ENCODE measurements around the gene SLC13A4.
A peak's percentile ranks its signal among the peaks of the same experiment; 100 is the strongest.
"Not testable (repeated sequence)": the region's sequence is repeated elsewhere in the genome, so short reads cannot be mapped to it uniquely, and the experiment has no call there.

The SLC13A4 gene

DNA sequence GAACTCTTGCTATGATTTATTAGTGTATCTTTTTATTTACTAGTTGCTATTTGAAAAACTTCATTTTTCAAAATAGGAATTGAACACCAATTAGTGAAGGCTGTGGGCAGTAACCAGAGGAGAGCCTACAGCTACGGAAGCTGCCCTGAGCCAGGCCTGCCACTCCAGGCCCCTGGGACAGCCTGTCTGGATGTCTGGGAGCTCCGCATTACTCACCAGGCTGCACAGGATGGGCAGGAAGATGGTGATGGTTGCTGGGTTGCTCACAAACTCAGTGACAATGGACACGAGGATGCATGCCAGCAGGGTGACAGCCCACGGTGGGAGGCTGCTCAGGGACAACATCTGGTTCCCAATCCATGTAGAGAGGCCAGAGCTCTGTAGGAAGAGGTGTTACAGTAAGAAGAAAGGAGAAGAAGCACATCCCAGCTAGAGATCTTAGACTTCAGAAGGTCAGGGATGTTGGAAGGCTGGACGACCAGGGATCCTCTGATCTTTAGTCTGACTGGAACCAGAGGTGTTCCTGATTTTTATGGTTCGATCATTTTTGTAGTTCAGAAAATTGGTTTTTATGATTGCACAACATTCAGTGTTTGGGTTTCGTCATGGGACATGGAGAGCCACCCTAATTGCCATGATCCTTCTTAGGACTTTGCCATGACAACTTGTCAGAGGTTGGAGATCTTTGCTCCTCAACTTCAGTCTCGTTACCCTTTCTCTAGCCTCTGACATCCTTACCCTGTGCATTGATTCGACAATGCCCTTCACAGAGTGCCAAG is 42.5 kb downstream of the SLC13A4 start:
- DNase-seq, result no peak

DNA sequence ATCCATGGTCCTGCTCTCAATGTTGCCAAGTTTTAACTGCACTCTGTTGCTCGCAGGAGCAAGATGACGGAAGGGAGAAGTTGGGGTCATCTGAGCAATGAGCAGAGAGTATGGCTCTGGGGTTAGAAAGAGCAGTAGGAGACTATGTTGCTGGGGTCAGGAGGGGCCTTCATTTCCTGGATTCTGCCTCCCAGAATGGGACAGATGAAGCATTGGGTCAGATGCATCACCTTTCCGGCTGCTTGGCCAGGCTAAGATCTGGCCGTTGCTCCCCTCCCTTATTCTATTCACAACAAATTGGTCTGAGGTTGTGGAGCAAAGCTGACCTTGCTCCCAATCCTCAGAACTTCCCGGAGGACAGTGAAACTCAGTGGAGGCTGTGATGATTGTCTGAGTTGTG is 43.3 kb downstream of the SLC13A4 start:
- no peak for DNase-seq

DNA sequence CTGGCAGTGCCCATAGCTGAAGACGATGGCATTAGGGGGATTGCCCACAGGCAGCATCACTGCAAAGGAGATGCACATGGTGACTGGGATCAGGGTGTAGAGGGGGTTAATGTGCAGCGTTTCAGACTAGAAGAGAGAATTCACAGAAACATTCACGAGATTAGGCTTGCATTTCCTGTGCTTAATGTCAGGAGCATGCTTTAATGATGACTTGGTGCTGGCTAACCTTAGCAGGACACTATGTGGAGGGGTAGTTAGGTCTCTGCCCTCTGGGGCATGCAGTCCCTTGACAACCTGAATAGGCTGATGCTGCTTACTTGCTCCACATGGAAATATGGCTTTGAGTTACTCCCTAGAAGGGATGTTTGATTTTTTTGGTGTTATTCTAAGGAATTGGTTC is 43.9 kb downstream of the SLC13A4 start:
- no peak for DNase-seq

DNA sequence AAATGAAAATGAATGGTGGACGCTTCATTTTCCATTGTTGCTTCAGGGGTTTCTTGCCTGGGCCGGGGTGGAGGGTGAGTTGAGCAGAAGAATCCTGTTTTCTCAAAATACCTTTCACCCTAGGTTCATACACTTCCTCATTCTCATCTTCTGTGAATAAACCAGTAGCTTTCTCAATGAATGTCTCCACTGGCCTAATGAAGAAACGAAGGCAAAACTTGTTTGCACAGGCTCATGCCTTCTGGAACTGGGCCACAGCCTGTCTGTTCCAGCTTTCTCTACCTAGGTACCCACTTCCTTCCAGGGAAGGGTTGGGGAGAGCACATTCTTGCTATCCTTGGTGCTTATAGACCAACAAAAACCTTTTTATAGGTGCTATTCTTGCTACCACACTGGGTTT is 44.4 kb downstream of the SLC13A4 start:
- no peak for DNase-seq

DNA sequence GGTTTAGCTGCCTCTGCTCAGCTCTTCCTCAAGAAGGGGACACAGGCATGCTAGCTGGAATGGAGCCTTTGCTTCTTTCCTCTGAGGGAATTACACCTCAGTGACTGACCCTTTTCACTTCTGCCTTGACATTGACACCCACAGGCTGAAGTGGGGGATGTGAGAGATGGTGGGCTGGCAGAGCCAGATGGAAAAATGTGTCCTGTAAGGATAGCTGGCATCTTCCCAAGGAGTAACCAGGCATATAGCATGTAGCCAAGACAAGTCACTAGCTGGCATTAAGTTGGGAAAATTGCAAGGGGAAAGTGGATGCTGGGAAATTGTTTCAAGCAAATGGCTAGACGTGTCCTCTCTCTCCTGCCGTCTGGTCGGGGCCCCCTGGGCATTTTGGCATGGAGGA is 45.8 kb downstream of the SLC13A4 start:
- DNase-seq, result no peak

DNA sequence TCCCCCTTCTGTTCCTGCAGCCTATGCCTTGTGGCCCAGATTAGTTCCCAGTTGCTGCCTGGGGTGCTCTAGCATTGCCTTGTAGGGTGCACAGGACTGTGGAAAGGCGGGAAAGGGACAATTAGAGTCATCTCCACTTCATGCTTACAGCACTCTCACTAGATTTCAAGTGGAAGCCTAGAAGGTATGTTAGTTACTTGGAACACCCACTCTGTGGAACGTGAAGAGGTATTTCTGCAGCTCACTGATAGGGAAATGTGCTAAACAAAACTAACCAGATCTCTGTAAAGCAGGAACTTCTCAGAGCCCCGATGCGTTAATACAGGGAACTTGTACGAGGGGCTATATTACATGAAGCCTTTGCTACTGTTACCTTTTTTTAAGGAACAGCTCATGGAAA is 46.2 kb downstream of the SLC13A4 start:
- DNase-seq, result no peak

DNA sequence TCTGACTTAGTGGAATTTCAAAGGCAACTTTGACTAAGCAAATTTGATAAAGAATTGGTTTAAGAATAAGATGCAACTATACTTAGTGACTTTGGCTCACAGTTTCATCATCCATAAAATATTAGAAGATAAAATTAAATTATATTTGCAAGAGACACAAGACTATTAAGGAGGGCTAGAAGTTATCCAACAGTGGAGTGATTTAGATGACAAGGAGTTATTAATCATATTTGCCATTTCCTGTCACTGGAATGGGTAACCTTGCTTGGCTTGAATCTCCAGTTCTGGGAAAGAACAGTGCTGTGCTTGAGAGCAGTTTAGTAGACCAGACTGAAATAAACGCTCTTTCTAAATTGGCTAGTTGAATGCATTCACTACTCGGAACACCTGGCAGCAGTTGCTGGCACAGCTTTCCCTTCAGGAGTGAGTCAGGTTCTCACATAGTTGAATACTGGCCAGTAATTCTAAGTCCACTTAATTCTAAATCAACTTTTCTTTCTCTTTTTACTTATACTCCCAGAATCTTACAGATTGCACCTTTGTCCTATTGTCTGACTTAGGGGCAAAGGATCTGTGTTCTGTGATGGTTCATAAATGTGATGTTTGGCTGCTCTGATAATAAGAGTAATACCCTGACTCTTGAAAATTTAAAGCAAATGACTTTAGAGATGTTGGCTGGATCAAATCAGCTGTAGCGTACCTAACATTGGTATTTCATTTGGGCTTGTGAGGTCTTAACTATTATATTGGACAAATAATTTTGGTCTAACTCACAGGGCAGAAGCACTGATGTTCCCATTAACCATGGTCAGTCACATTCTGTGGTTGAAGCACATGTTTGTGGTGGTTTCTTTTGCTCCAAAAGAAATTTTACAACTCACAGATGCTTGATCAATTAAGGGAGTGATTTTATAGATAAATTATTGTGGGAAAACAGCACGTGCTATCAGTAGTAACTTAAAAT is 49.1 kb downstream of the SLC13A4 start:
- peak; percentile 80 for DNase-seq

DNA sequence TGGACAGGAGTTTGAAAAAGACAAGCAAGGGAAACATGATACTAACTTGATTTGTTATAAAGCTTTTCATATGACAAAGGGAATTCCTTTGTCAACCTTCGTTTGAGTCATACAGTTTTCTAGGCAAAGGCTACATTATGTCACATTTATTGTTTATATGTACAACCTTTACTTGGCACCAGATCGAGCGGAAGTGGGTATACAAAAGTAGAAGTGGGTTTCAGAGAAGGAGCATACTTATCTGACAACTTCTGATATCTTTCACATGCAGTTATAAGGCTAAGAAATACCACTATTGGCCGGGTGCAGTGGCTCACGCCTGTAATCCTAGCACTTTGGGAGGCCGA is 54.7 kb downstream of the SLC13A4 start:
- no peak for DNase-seq

DNA sequence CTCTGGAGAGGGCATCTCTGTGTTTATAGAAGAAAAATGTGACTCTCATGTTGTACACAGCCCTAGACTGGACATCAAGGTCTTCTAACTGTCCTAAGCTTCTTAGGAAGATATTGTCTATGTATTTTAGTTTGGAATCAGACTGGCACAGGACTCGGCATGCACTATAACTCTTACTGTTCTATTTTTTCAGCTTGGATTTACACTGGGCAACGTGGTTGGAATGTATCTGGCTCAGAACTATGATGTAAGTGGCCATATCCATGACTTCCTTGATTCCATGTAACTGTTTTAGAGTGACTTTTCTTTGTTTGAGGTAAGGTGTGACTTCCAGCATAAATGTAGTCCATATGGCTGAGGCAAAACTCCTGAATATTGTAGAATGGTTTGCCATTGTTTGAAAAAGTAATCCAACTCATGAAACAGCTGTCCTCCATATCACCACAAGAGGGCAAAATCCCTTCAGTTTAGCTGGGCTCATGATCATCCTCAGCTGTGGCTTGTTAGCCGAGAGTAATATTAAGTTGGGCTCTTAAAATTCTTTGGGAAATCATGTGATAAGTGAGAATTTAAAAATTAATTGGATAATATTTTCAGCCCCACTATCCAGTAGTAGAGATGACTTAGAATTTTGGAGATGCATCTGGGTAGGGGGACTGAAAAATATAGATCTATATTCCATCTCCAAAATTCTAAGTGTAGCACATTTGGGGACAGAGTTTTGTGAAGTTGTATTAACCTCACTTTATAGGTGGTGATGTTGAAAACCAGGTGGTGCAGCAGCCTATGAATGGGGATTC is 55.2 kb downstream of the SLC13A4 start:
- DNase-seq, result no peak

DNA sequence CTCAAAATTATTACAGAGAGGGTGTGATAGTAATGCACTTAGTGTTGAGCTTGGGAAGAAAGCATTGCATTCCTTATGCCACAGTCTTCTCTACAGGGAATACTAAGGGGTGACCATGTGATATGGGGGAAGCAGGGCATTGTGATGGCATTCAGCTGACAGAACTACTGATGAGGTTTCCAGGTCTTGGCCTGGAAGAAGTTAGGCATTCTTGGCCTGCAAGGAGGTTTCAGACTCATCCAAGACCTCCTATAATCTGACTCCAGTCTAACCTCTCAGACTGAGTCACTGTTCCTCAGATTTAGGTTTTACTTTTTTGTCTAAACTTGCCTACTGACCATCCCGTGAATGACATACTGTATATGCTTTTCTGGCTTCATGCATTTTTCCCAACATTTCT is 57.8 kb downstream of the SLC13A4 start:
- no peak for DNase-seq

DNA sequence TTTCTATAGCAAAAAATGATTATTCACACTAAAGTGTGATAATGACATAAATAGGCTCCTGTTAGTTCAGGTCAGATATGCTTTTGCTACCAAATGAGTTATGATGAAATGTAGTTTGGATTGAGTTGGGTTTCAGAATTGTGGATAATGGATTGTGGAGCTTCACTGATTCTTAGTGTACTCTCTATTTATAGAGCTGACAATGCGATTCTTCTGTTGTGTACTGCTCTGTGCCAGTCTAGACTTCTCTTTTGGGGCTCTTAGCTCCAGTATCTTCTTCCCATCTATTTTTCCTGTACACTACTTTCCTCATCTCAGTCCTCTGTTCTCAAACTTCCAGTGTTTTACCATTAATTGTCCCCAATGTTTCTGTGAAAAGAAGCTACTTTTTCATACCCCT is 58.2 kb downstream of the SLC13A4 start:
- DNase-seq, result no peak

DNA sequence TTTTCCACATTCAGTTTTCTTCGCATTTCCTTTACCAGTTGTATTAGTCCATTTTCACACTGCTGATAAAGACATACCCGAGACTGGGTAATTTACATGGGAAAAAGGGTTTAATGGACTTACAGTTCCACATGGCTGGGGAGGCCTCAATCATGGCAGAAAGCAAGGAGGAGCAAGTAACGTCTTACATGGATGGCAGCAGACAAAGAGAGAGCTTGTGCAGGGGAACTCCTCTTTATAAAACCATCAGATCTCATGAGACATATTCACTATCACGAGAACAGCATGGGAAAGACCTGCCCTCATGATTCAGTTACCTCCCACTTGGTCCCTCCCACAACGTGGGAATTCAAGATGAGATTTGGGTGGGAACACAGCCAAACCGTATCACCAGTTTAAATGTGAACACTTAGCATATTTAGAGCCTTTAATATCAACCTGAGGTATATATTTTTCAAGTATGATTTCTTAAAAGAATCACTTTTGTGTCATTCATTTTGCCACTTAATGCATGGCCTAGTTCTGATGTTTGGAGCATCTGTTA is 59.1 kb downstream of the SLC13A4 start:
- not testable (repeated sequence) for DNase-seq

DNA sequence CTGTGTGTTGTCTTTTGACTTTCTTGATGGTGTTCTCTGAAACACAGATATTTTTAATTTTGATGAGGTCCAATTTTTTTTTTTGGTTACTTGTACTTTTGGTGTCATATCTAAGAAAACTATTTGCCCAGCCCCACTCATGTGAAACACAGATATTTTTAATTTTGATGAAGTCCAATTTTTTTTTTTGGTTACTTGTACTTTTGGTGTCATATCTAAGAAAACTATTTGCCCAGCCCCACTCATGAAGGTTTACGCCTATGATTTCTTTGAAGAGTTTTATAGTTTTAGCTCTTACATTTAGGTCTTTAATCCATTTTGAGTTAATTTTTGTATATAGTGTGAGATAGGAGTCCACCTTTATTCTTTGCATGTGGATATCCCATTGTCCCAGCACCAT is 60.4 kb downstream of the SLC13A4 start:
- DNase-seq, result not testable (repeated sequence)

DNA sequence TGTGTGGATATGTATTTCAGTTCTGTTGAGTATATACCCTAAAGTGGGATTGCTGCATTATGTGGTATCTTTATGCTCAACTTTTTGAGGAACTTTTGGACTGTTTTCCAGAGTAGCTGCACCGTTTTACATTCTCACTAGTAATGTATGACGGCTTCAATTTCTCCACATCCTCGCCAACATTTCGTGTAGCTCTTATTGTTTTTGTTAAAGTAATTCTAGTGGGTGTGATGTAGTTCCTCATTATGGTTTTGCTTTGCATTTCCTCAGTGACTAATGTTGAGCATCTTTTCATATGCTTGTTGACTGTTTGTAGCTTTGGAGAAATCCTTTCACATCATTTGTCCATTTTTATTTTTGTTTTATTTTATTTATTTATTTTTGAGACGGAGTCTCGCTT is 61.1 kb downstream of the SLC13A4 start:
- no peak for DNase-seq

DNA sequence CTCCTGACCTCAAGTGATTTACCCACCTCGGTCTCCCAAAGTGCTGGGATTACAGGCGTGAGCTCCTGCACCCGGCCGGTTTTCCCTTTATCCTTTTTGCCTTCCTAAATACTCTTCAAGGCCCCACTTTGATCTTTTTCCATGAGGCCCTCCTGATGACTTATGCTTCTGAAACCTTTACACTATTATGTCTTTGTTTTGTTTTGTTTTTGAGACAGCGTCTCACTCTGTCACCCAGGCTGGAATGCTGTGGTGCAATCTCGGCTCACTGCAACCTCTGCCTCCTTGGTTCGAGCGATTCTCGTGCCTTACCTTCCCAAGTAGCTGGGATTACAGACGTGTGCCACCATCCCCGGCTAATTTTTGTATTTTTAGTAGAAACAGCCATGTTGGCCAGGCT is 61.8 kb downstream of the SLC13A4 start:
- DNase-seq, result no peak

DNA sequence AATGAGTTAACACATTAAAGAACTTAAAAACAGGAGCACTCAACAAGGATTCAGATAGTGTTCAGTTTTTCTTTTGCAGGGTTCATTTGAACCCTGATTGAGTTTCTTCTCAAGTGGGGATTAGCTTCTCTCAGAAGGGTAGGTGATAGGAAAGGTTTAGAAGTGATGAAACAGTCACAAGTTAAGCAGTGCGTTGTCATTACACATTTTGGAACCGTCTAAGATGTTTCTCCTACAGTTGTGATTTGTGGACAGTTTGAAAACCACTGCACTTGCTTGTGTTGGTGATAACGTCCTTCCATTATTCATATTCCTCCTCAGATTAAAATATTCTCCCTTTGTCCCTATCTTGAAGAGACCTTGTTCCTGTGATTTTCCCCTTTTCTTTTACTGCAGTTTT is 62.9 kb downstream of the SLC13A4 start:
- no peak for DNase-seq

DNA sequence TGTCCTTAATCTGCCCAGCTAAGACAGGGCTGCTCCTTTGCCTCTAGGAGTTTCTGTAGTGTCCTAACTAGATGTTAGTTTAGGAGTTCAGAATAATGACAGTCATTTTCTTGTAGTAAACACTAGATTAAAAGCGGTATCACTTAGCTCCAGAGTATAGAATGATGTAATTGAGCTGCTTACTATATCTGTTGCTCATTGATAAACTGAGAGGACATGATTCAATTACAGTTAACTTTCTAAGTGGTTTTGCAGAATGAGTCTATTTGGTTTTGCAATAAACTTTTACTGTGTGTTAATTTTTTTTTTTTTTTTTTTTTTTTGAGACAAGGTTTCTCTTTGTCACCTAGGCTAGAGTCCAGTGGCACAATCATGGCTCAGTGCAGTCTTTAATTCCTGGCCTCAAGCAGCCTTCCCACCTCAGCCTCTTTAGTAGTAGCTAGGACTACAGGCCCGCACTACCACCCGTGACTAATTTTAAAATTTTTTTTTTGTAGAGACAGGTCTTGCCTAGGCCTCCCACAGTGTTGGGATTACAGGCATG is 63.9 kb downstream of the SLC13A4 start:
- DNase-seq, result no peak

DNA sequence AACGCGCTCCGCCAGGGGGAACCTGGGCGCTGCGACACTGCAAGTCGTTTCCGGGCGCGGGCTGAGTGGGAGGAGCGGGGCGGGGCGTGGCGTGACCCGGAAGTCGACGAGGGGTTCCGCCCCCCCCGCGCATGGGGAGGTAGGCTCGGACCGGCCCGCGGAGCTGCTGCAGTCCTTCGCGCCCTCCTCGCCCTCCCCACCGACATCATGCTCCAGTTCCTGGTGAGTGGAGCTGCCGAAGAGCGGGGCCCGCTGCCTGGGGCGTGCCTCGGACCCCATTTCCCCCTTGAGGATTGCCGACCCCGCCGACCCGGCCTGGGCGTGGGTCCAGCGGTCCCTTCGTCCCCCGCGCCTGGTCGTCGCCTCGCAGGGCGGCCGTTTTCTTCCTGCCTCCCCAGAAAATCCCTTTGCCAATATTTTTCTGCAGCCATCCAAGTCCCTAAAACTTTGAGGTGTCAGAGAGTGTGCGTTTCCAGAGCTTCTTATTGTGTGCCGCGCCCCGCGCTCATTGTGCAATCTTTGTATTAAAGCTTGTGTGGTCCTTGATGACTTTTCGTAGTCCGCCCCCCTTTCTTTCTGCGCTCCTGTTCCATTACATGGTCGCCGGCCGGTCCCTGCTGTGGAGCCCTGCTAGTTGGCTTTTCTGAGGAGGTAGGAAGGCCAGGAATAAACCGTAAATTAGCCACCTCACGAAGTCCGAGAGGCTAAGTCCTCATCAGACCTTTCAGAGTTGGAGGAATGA is 65.4 kb downstream of the SLC13A4 start, which contains the start of gene STMP1:
Gene STMP1, plus strand, starts transcription at position 142 of the 742 bp plus-strand sequence.
- peak; percentile 98 for DNase-seq

DNA sequence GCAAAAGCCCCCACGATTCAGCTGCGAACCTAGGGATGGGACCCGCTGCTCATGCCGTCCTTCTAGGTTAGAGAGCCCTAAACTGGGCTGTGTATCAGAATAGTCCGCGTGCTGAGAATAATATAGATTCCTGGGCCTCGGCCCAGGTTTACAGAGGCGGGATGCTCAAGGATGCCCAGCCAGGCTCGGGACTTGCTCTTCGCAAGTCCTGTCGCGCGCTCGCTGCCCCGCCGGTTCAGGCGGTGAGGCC is 65.9 kb downstream of the SLC13A4 start:
- no peak for DNase-seq

DNA sequence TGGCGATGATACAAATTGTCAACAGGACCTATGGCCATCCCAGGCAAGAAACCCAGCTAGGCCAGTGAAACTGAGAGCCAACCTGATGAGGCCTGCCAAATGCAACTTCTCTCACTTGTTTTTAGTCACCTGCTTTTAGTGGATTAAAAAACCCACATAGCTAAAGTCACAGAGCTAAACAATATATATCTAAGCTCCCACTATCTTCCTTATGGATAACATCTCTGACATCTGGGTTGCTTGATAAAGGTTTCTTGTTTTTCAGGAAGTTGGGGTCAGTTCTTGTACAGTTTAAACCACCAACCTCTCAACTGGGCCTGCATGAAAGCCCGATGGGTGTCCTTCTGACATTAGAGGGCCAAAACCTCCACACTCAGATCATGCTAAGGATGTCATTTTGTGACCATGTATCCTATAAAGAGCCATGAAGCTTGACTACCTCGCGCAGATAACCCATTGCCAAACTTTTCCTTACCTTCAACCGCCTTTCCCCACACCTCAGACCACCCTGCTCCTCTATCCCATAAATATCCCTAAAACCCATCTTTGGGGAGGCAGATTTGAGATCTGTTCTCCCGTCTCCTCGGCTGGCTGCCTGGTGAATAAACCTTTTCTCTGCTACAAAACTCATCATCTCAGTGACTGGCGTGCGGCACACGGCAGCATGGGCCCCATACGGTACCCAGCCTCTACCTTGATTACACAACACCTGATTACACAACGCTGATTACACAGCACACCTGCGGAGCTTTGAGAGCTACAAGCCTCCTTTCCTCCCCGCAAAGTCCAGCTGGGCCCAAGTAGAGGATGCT is 66.5 kb downstream of the SLC13A4 start:
- no peak for DNase-seq

DNA sequence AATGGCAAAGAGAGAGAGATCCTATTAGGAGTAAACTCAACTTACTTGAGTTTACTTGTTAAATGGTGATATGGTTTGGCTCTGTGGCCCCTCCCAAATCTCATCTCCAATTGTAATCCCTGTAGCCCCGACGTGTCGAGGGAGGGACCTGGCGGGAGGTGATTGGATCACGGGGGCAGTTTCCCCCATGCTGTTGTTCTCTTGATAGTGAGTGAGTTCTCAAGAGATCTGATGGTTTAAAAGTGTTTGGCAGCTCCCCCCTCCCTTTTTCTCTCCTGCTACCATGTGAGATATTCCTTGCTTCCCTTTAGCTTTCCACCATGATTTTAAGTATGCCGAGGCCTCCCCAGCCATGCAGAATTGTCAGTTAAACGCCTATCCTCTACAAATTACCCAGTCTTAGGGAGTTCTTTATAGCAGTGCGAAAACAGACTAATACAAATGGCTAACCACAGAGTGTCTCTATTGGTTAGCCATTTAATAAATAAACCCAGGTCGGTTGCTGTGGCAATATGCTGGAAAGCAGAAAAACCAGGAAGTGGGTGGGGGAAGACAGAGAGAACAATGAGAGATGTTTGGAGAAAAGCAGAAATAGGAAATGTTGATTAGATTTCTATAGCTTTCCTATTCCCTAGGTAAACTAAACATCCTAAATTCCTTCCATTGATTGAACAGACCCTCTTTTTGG is 68.7 kb downstream of the SLC13A4 start:
- DNase-seq, result no peak

All from right forelimb (tissue), 1 donor.